ENCODE data around the gene COL23A1. TPM values are rescaled to one million over a fixed set of nuclear protein-coding genes. Genes with fewer than 3 reads are reported as not detected.

The COL23A1 gene
- total and polyA plus RNA-seq, 5 donors from 2014 or later, result not detected

DNA sequence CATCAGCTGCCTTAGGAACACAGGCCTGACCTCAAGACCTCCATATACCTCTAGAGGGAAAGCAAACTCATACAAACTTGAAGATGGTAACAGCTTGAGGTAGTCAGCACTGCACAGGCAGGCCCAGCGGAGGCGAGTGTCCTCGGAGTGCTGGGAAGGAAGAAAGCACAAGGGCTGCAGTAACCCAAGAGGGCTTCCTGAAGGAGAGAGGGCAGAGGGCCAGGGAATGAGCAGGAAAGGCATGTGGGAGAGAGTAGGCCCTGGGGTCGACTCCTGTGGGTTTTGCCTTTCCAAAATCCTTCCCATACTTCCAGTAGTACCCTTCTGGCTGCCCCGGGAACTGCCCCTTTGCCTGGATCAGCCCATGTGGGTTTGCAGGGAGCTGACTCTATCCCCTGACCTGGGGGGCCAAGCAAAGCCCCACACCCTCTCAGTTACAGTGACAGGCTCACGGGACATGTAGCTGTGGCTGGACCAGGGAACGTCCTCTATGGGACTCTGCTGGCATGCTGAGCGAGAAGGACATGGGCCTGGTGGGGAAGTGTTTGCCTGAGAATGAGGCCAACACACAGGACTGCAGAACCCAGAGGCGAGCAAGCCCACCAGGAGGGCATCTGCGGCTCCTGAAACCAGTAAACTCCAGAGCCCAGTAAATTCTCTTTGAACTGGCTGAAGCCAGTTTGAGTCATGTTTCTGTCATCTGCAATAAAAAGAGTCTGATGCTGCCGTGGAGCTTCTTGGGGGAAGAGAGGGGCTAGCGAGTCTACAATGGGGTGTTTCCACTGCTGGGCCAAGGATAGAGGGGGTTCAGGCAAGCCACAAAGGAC lies 64.1 kb downstream of the COL23A1 start:
- Mint-ChIP-seq H3K9me3 (peaks cover 0 to 2% (median 0%) of the 10 kb centered on the region in 7 donors), H3K27me3 (no peaks in the 10 kb centered on the region), H3K36me3 (no peaks in the 10 kb centered on the region), H3K4me3 (no peak overlapping the region), H3K27ac (no peak overlapping the region), H3K4me1 (no peaks in the 10 kb centered on the region)
- Histone ChIP-seq H3K36me3 (ENCODE audit: control insufficient read depth, insufficient read depth, low read length) (no peaks in the 10 kb centered on the region), H3K4me3 (ENCODE audit: low read depth, low read length) (no peak overlapping the region), H3K27me3 (ENCODE audit: control insufficient read depth, insufficient read depth, low read length) (peaks cover 3% of the 10 kb centered on the region), H3K4me1 (ENCODE audit: control insufficient read depth, insufficient read depth, low read length, poor library complexity, severe bottlenecking) (no peaks in the 10 kb centered on the region), H3K9me3 (ENCODE audit: control insufficient read depth in 2 of 2, low read length in 2 of 2) (no peaks in the 10 kb centered on the region), H3K27ac (ENCODE audit: insufficient read depth, low read length, poor library complexity, severe bottlenecking) (no peak overlapping the region)
- DNase-seq, result no peak
- no peak for ATAC-seq (ENCODE audit: low read depth in 2 of 2)

DNA sequence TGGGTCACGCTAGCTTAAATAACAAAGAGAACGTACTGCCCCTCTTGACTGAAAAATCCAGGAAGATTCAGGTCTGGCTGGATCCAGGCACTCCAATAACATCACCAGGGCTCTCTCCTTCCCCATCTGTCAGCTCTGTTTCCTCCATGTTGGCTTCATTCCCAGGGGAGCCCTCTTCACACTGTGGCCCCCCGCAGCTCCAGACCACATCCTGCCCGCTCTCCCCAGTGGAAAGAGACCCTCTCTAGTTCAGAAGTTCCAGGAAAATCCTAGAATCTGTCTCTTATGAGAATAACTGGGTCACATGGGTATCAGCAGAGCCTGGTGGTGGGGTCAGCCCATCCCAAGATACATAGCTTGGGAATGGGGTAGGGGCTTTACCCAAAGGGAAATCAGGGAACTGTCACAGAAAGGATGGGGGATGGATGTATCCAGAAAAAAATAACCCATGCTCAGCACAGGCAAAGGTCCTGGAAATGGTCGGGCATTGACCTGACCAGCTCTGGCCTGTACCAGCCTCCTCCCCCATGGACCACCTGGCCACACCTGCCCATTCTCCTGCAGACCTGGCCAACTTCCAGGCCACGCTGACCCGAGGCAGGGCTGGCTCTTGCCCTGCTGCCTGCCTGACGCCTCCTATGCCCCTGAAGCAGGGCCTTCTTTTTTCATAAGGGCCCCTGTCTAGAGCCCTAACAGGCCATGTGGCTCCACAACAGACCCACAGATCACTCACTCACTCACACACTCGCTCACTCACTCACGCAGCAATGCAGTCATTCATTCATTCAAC lies 65.9 kb downstream of the COL23A1 start:
- no peak for ATAC-seq (ENCODE audit: low read depth in 2 of 2)
- no peak overlapping the region for H3K4me3 Mint-ChIP-seq
- peak overlapping the region in 1 of 3 donors; percentile 61 for H3K27ac Mint-ChIP-seq
- no peaks in the 10 kb centered on the region for H3K4me1 ChIP-seq (ENCODE audit: control insufficient read depth, insufficient read depth, low read length, poor library complexity, severe bottlenecking)
- peaks cover 0 to 4% (median 2%) of the 10 kb centered on the region in 7 donors for H3K9me3 Mint-ChIP-seq
- no peaks in the 10 kb centered on the region for H3K27me3 Mint-ChIP-seq
- H3K9me3 ChIP-seq (ENCODE audit: control insufficient read depth in 2 of 2, low read length in 2 of 2), result no peaks in the 10 kb centered on the region
- no peak for DNase-seq
- no peaks in the 10 kb centered on the region for H3K36me3 Mint-ChIP-seq
- no peak overlapping the region for H3K4me3 ChIP-seq (ENCODE audit: low read depth, low read length)
- H3K4me1 Mint-ChIP-seq, result no peaks in the 10 kb centered on the region
- no peak overlapping the region for H3K27ac ChIP-seq (ENCODE audit: insufficient read depth, low read length, poor library complexity, severe bottlenecking)
- peaks cover 3% of the 10 kb centered on the region for H3K27me3 ChIP-seq (ENCODE audit: control insufficient read depth, insufficient read depth, low read length)
- H3K36me3 ChIP-seq (ENCODE audit: control insufficient read depth, insufficient read depth, low read length), result no peaks in the 10 kb centered on the region

DNA sequence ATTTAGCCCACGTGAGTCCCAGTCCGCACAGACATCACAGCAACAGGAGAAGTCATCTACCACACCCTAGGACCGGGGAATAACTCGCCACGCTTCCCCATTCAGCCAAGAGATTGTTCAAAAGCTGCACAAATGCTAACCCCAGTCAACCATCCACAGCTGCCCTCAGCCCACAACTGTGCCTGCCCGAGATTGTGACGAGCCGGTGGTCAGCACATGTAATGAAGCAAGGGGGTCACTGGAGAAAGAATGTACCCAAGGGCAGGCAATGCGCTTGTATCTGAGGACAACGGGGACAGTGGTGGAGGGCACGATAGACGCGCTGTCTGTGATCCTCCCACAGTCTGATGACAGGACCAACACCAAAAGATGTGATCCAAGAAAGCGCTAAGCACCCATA lies 67.8 kb downstream of the COL23A1 start:
- Mint-ChIP-seq H3K27ac (no peak overlapping the region), H3K27me3 (no peaks in the 10 kb centered on the region), H3K4me3 (no peak overlapping the region), H3K36me3 (no peaks in the 10 kb centered on the region), H3K4me1 (no peaks in the 10 kb centered on the region), H3K9me3 (peaks cover 0 to 4% (median 3%) of the 10 kb centered on the region in 7 donors)
- peaks cover 3% of the 10 kb centered on the region for H3K27me3 ChIP-seq (ENCODE audit: control insufficient read depth, insufficient read depth, low read length)
- no peaks in the 10 kb centered on the region for H3K4me1 ChIP-seq (ENCODE audit: control insufficient read depth, insufficient read depth, low read length, poor library complexity, severe bottlenecking)
- no peak overlapping the region for H3K4me3 ChIP-seq (ENCODE audit: low read depth, low read length)
- ATAC-seq (ENCODE audit: low read depth in 2 of 2) (no peak), DNase-seq (no peak)
- H3K9me3 ChIP-seq (ENCODE audit: control insufficient read depth in 2 of 2, low read length in 2 of 2), result no peaks in the 10 kb centered on the region
- no peaks in the 10 kb centered on the region for H3K36me3 ChIP-seq (ENCODE audit: control insufficient read depth, insufficient read depth, low read length)
- H3K27ac ChIP-seq (ENCODE audit: insufficient read depth, low read length, poor library complexity, severe bottlenecking), result no peak overlapping the region

DNA sequence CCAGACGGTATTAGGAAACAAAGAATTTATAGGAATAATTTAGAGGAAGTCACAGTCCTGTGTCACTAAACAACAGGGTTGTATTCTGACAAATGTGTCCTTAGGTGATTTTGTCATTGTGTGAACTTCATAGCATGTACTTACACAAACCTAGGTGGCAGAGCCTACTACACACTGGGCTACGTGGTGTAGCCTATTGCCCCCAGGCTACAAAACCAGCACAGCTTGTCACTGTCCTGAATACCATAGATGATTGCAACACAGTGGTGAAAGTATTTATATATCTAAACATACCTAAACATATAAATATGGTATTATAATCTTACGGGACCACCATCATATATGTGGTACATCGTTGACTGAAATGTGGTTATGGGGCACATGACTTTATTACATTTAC lies 69.3 kb downstream of the COL23A1 start:
- no peaks in the 10 kb centered on the region for H3K36me3 Mint-ChIP-seq
- peaks cover 3% of the 10 kb centered on the region for H3K27me3 ChIP-seq (ENCODE audit: control insufficient read depth, insufficient read depth, low read length)
- H3K4me1 Mint-ChIP-seq, result no peaks in the 10 kb centered on the region
- DNase-seq (no peak), ATAC-seq (ENCODE audit: low read depth in 2 of 2) (no peak)
- H3K4me3 Mint-ChIP-seq, result no peak overlapping the region
- H3K9me3 ChIP-seq (ENCODE audit: control insufficient read depth in 2 of 2, low read length in 2 of 2), result no peaks in the 10 kb centered on the region
- H3K36me3 ChIP-seq (ENCODE audit: control insufficient read depth, insufficient read depth, low read length), result no peaks in the 10 kb centered on the region
- H3K27me3 Mint-ChIP-seq, result no peaks in the 10 kb centered on the region
- no peak overlapping the region for H3K27ac ChIP-seq (ENCODE audit: insufficient read depth, low read length, poor library complexity, severe bottlenecking)
- H3K4me1 ChIP-seq (ENCODE audit: control insufficient read depth, insufficient read depth, low read length, poor library complexity, severe bottlenecking), result no peaks in the 10 kb centered on the region
- H3K4me3 ChIP-seq (ENCODE audit: low read depth, low read length), result no peak overlapping the region
- H3K27ac Mint-ChIP-seq, result no peak overlapping the region
- peaks cover 0 to 4% (median 3%) of the 10 kb centered on the region in 7 donors for H3K9me3 Mint-ChIP-seq

DNA sequence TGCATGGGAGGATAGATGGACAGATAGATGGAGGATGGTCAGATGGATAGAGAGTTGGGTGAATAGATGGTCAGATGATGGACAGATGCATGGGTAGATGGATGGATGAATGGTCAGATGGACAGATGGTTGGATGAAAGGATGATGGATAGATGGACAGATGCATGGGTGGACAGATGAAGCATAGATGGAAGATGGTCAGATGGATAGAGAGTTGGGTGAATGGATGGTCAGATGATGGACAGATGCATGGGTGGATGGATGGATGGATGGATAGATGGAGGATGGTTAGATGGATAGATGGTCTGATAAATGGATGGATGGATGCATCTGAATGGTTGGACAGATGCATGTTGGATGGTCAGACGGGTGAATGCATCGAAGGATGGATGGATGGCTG lies 70.4 kb downstream of the COL23A1 start:
- Mint-ChIP-seq H3K27ac (peak overlapping the region in 1 of 3 donors; percentile 10), H3K36me3 (no peaks in the 10 kb centered on the region)

DNA sequence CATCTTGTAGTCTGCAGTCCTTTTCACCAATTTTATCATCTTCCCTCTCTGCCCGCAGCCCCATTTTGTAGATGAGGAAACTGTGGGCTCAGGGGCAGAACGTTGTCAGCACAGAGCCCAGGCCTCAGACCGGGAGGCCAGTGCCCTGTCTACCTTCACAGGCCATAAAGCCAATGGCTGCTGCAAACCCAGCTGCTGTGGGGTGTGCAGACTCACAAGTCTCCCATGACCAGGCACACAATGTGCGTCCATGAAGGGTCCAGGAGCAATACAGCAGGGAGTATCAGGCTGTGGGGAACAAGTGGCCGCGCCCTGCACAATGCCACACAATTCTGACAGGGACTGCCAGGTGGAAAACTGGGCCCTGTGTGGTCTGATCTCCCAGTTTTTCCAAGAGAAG lies 71.0 kb downstream of the COL23A1 start:
- no peaks in the 10 kb centered on the region for H3K36me3 Mint-ChIP-seq
- Histone ChIP-seq H3K4me3 (ENCODE audit: low read depth, low read length) (no peak overlapping the region), H3K27ac (ENCODE audit: insufficient read depth, low read length, poor library complexity, severe bottlenecking) (no peak overlapping the region), H3K4me1 (ENCODE audit: control insufficient read depth, insufficient read depth, low read length, poor library complexity, severe bottlenecking) (no peaks in the 10 kb centered on the region), H3K9me3 (ENCODE audit: control insufficient read depth in 2 of 2, low read length in 2 of 2) (no peaks in the 10 kb centered on the region), H3K27me3 (ENCODE audit: control insufficient read depth, insufficient read depth, low read length) (peaks cover 3% of the 10 kb centered on the region), H3K36me3 (ENCODE audit: control insufficient read depth, insufficient read depth, low read length) (no peaks in the 10 kb centered on the region)
- H3K4me3 Mint-ChIP-seq, result no peak overlapping the region
- no peak for DNase-seq
- H3K27ac Mint-ChIP-seq, result no peak overlapping the region
- no peaks in the 10 kb centered on the region for H3K4me1 Mint-ChIP-seq
- no peak for ATAC-seq (ENCODE audit: low read depth in 2 of 2)
- H3K9me3 Mint-ChIP-seq, result peaks cover 0 to 4% (median 3%) of the 10 kb centered on the region in 7 donors
- peaks cover 4% of the 10 kb centered on the region for H3K27me3 Mint-ChIP-seq

More for the DNA sequence above, 70.4 kb downstream of the COL23A1 start:
- Histone ChIP-seq H3K4me3 (ENCODE audit: low read depth, low read length) (no peak overlapping the region), H3K4me1 (ENCODE audit: control insufficient read depth, insufficient read depth, low read length, poor library complexity, severe bottlenecking) (no peaks in the 10 kb centered on the region), H3K27me3 (ENCODE audit: control insufficient read depth, insufficient read depth, low read length) (peaks cover 3% of the 10 kb centered on the region), H3K36me3 (ENCODE audit: control insufficient read depth, insufficient read depth, low read length) (no peaks in the 10 kb centered on the region), H3K27ac (ENCODE audit: insufficient read depth, low read length, poor library complexity, severe bottlenecking) (no peak overlapping the region), H3K9me3 (ENCODE audit: control insufficient read depth in 2 of 2, low read length in 2 of 2) (no peaks in the 10 kb centered on the region)
- H3K9me3 Mint-ChIP-seq, result peaks cover 0 to 4% (median 3%) of the 10 kb centered on the region in 7 donors
- no peak for ATAC-seq (ENCODE audit: low read depth in 2 of 2)
- peaks cover 4% of the 10 kb centered on the region for H3K27me3 Mint-ChIP-seq
- H3K4me3 Mint-ChIP-seq, result no peak overlapping the region
- H3K4me1 Mint-ChIP-seq, result no peaks in the 10 kb centered on the region
- DNase-seq, result no peak

DNA sequence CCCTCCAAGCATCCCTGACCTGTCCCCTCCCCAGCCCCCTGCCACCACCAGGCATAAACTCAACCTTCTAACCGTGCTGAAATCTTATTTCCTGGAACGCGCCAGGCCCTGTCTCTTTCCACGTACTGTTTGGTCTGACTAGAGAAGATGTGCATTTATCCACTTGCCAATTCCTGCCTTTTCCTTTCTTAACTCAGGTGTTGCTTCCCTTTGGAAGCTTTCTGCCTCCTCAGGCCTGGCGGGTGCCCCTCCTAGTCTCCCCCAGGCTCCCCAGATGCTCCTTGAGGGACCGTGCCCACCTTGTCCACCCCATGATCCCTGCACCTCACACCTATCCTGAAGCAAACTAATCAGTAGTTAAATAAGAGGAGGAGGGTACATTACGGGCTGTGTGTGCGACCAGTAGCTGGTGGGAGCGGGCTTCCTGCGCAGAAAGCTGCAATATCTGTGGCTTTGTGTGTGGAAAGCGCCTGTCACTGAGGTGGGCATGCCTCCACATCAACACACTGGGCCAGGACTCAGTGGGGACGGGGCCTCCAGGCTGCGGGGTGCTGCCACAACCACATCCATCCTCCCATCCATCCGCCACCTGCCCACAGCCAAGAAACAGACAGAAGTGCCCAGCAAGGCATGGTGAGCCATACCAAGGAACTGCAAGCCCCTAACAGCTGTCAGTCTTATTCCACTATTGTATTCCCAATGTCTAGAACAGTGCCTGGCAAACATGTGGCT lies 73.5 kb downstream of the COL23A1 start:
- no peaks in the 10 kb centered on the region for H3K4me1 Mint-ChIP-seq
- H3K9me3 ChIP-seq (ENCODE audit: control insufficient read depth in 2 of 2, low read length in 2 of 2), result no peaks in the 10 kb centered on the region
- H3K36me3 Mint-ChIP-seq, result no peaks in the 10 kb centered on the region
- H3K4me3 ChIP-seq (ENCODE audit: low read depth, low read length), result no peak overlapping the region
- H3K36me3 ChIP-seq (ENCODE audit: control insufficient read depth, insufficient read depth, low read length), result no peaks in the 10 kb centered on the region
- H3K27me3 Mint-ChIP-seq, result peaks cover 4% of the 10 kb centered on the region
- no peak overlapping the region for H3K27ac ChIP-seq (ENCODE audit: insufficient read depth, low read length, poor library complexity, severe bottlenecking)
- ATAC-seq (ENCODE audit: low read depth in 2 of 2), result no peak
- peaks cover 0 to 9% (median 3%) of the 10 kb centered on the region in 7 donors for H3K9me3 Mint-ChIP-seq
- H3K27me3 ChIP-seq (ENCODE audit: control insufficient read depth, insufficient read depth, low read length), result no peaks in the 10 kb centered on the region
- H3K27ac Mint-ChIP-seq, result no peak overlapping the region
- DNase-seq, result no peak
- no peaks in the 10 kb centered on the region for H3K4me1 ChIP-seq (ENCODE audit: control insufficient read depth, insufficient read depth, low read length, poor library complexity, severe bottlenecking)
- H3K4me3 Mint-ChIP-seq, result no peak overlapping the region

Data from CD4-positive, CD25-positive, alpha-beta regulatory T cell (primary cell).